Prostate gland (tissue), 2 donors: Measurements from ENCODE around the gene PNO1. TPM values are rescaled to one million over a fixed set of nuclear protein-coding genes. Genes with fewer than 3 reads are reported as not detected.

ENCODE experiments used
- DNase-seq: peaks from one replicate; pipeline ENCODE4 v3.0.0-alpha.2; 2019; ENCODE audit warnings: low spot score
- H3K27ac ChIP-seq, 2 donors: fragments of 200-600 bp; sonication (generic); 2 replicates each; pipeline ENCODE4 v1.5.1; 2017 to 2019
- H3K27me3 ChIP-seq: fragments of 200-600 bp; sonication (generic); replicated peaks from 2 replicates; pipeline ENCODE4 v1.5.1; 2019; ENCODE audit not compliant: insufficient read depth
- H3K36me3 ChIP-seq, 2 donors: fragments of 200-600 bp; sonication (generic); 1 replicate in 1 of 2; 2 replicates in 1 of 2; pipeline versions ENCODE4 v1.5.1 to v1.8.1; 2017 to 2019
- H3K4me1 ChIP-seq: fragments of 200-600 bp; sonication (generic); replicated peaks from 2 replicates; pipeline ENCODE4 v1.5.1; 2019
- H3K4me3 ChIP-seq, 2 donors: fragments of 200-600 bp; sonication (generic); 2 replicates each; pipeline ENCODE4 v1.5.1; 2017 to 2019
- H3K9me3 ChIP-seq: fragments of 200-600 bp; sonication (generic); 2 replicates; pipeline ENCODE4 v1.5.1; 2017
- CTCF ChIP-seq, 4 experiments: fragments of 200-600 bp in 2 of 4; fragments of 450-650 bp in 2 of 4; sonication (generic) in 2 of 4; IDR thresholded peaks; 1 replicate in 3 of 4; 2 replicates in 1 of 4; pipeline ENCODE4 v1.5.1; 2016 to 2019; ENCODE audit warnings: antibody characterized with exemption in 4 of 4, mild to moderate bottlenecking in 2 of 4, moderate library complexity in 2 of 4
- POLR2A ChIP-seq: fragments of 450-650 bp; IDR thresholded peaks from one replicate; pipeline ENCODE4 v1.6.1; 2016; ENCODE audit warnings: antibody characterized with exemption, mild to moderate bottlenecking
- POLR2AphosphoS5 ChIP-seq: sonication (generic); formaldehyde crosslinking; IDR thresholded peaks from one replicate; pipeline ENCODE4 v1.6.1; 2017; ENCODE audit warnings: antibody characterized with exemption
- WGBS: methylation state at CpG from one replicate; pipeline ENCODE4 v1.1.5; 2018; 5-methylcytosine and 5-hydroxymethylcytosine counted together
- intact Hi-C: fragments of 100-400 bp; cut with DNase I; formaldehyde crosslinking; loops from one replicate; pipeline ENCODE4 v1.14.2; 2022
- total RNA-seq, 2 donors: library from RNA; depleted of rRNA; stranded (reverse); fragments of >200 nt; gene quantifications; one replicate each; pipeline ENCODE4 v1.1.0, GENCODE V29; 2016

The PNO1 gene
- total RNA-seq, 2 donors from 2014 or later, result 10.1 to 20.2 TPM

GRCh38 chr2:68155618-68156017 is 2.1 kb upstream of the PNO1 start:
- peaks cover 6% of the 10 kb centered on the region for H3K4me1 ChIP-seq
- H3K4me3 ChIP-seq, result no peak overlapping the region
- intact Hi-C loops, result loop anchor here (2.0 kb wide), 1 partner anchor 97 kb away; the partner anchor contains the start of gene PPP3R1
- 98% methylated on average over 7 of the region's 7 CpGs for WGBS
- no peak for TF ChIP-seq POLR2AphosphoS5
- no peak for TF ChIP-seq POLR2A
- no peak for TF ChIP-seq CTCF (IDR thresholded peaks at IDR 0.05)
- H3K27me3 ChIP-seq, result no peaks in the 10 kb centered on the region
- no peaks in the 10 kb centered on the region for H3K36me3 ChIP-seq
- H3K9me3 ChIP-seq, result no peaks in the 10 kb centered on the region
- DNase-seq, result no peak
- no peak overlapping the region for H3K27ac ChIP-seq

- TF ChIP-seq POLR2AphosphoS5 (no peak), POLR2A (no peak)
- Histone ChIP-seq H3K36me3 (no peaks in the 10 kb centered on the region), H3K9me3 (no peaks in the 10 kb centered on the region), H3K4me3 (peak overlapping the region; percentile 65 to 67), H3K4me1 (peaks cover 6% of the 10 kb centered on the region), H3K27me3 (no peaks in the 10 kb centered on the region), H3K27ac (no peak overlapping the region)
- intact Hi-C loops, result loop anchor here (2.0 kb wide), 1 partner anchor 96 kb away; the partner anchor contains the start of gene PPP3R1
- WGBS, result 7% methylated on average over 3 of the region's 3 CpGs
- DNase-seq, result no peak
Observed at GRCh38 chr2:68156419-68156818, 1.3 kb upstream of the PNO1 start.

GRCh38 chr2:68157002-68157401 is 686 bp upstream of the PNO1 start:
- H3K4me1 ChIP-seq, result peaks cover 6% of the 10 kb centered on the region
- intact Hi-C loops, result loop anchor here (2.0 kb wide), 1 partner anchor 96 kb away; the partner anchor contains the start of gene PPP3R1
- no peaks in the 10 kb centered on the region for H3K36me3 ChIP-seq
- no peaks in the 10 kb centered on the region for H3K9me3 ChIP-seq
- H3K27me3 ChIP-seq, result no peaks in the 10 kb centered on the region
- WGBS, result 0% methylated on average over 27 of the region's 28 CpGs
- TF ChIP-seq POLR2A, result no peak
- TF ChIP-seq CTCF (IDR thresholded peaks at IDR 0.05), result peak in 1 of 4 experiments; percentile 2
- TF ChIP-seq POLR2AphosphoS5, result no peak
- peak overlapping the region; percentile 88 to 92 for H3K27ac ChIP-seq
- H3K4me3 ChIP-seq, result peak overlapping the region; percentile 65 to 67
- DNase-seq, result peak; percentile 4

- WGBS, result 0% methylated on average over 7 of the region's 7 CpGs
- no peaks in the 10 kb centered on the region for H3K27me3 ChIP-seq
- TF ChIP-seq POLR2AphosphoS5 (no peak), POLR2A (no peak), CTCF (IDR thresholded peaks at IDR 0.05) (no peak)
- H3K36me3 ChIP-seq, result no peaks in the 10 kb centered on the region
- peak overlapping the region; percentile 88 to 92 for H3K27ac ChIP-seq
- H3K4me1 ChIP-seq, result peaks cover 6% of the 10 kb centered on the region
- intact Hi-C loops, result no loop called here
- H3K4me3 ChIP-seq, result peak overlapping the region; percentile 65 to 67
- DNase-seq, result no peak
- no peaks in the 10 kb centered on the region for H3K9me3 ChIP-seq
Observed at GRCh38 chr2:68158134-68158447, 403 bp downstream of the PNO1 start.

GRCh38 chr2:68163641-68164040 is 6.0 kb downstream of the PNO1 start:
- Histone ChIP-seq H3K27me3 (no peaks in the 10 kb centered on the region), H3K4me1 (no peaks in the 10 kb centered on the region), H3K9me3 (no peaks in the 10 kb centered on the region), H3K4me3 (no peak overlapping the region), H3K36me3 (no peaks in the 10 kb centered on the region), H3K27ac (no peak overlapping the region)
- TF ChIP-seq POLR2AphosphoS5 (no peak), POLR2A (no peak), CTCF (IDR thresholded peaks at IDR 0.05) (no peak)
- WGBS, result 97% methylated on average over 1 of the region's 1 CpG
- intact Hi-C loops, result no loop called here
- DNase-seq, result no peak
